ENCODE data around the gene SYT1.

The SYT1 gene

DNA sequence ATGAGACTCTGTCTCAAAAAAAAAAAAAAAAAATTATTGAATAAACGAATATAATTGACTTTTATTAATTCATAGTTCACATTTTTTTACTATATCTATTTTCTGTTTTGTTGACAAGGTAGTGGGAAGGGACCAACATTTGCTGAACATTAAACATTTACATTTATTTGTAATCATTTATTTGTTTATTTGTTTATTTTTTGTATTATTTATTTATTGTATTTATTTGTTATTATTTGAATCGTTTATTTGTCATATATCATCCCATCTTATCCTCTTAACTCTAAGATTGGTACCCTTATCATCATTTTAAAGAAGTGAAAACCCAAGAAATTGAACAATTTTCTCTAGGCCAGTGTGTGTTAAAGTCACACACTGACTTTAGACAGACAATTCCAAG lies 101.5 kb downstream of the SYT1 start:
- H3K4me3 ChIP-seq (ENCODE audit: low read depth, low read length): no peak overlapping the region
- TF ChIP-seq, protein P1, sequence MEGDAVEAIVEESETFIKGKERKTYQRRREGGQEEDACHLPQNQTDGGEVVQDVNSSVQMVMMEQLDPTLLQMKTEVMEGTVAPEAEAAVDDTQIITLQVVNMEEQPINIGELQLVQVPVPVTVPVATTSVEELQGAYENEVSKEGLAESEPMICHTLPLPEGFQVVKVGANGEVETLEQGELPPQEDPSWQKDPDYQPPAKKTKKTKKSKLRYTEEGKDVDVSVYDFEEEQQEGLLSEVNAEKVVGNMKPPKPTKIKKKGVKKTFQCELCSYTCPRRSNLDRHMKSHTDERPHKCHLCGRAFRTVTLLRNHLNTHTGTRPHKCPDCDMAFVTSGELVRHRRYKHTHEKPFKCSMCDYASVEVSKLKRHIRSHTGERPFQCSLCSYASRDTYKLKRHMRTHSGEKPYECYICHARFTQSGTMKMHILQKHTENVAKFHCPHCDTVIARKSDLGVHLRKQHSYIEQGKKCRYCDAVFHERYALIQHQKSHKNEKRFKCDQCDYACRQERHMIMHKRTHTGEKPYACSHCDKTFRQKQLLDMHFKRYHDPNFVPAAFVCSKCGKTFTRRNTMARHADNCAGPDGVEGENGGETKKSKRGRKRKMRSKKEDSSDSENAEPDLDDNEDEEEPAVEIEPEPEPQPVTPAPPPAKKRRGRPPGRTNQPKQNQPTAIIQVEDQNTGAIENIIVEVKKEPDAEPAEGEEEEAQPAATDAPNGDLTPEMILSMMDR (IDR thresholded peaks at IDR 0.05; ENCODE audit: borderline replicate concordance, insufficient read depth, low read depth, low read length): no peak

DNA sequence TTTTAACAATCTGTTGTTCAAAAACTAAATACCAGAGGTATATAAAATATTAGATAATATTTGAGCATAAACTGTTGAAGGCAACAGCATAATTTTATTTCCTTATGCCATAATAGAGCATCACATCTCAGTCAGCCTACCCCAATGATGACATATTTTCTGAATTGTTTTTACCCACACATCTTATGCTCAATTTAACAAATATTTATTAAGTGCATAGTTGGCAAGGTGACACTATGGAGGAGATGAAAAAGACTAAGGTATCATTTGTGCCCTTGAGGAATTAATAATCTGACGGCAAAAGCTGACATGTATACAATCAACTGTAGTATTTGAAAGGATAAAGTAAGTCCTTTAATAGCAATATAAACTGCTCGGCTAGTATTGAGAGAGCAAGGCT lies 102.4 kb downstream of the SYT1 start:
- TF ChIP-seq, protein P1 (IDR thresholded peaks at IDR 0.05; ENCODE audit: borderline replicate concordance, insufficient read depth, low read depth, low read length): no peak
- no peak overlapping the region for H3K4me3 ChIP-seq (ENCODE audit: low read depth, low read length)

DNA sequence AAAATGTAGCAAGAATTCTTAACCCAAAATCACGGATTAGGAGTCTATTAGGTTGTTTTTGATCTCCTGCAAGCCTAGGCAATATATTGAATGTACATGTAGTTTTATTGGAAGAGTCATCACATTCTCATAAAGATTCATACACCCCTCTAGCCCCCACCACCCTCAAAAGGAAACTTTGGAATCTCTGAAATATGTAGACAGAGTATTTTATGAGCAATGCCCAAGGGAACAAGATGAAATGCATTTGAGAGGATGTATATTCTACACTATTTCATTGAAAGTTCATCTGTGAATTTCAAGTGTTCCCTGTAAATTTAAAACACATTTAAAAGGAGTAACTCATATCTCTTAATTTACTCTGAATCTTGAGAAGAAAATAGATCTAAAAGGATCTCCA lies 103.7 kb downstream of the SYT1 start:
- TF ChIP-seq, protein P1 (IDR thresholded peaks at IDR 0.05; ENCODE audit: borderline replicate concordance, insufficient read depth, low read depth, low read length): no peak
- H3K4me3 ChIP-seq (ENCODE audit: low read depth, low read length): no peak overlapping the region

DNA sequence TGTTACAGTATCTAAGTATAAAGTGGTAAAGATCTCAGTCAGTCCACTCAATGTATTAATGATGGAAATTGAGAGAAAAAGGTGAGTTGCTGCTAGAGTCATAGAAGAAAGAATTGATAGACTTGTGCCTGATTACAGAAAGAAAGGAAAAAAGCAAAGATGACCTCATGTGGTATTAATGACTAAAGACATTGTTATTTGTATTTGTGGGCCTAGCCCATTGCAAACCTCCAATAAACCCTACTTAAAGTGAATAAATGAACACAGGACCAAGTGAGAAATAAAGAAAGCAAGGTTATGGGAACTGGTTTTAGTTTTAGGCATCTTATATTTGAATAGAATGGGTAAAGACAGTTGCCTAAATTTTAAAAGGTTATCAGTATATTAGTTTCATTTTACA lies 105.5 kb downstream of the SYT1 start:
- no peak overlapping the region for H3K4me3 ChIP-seq (ENCODE audit: low read depth, low read length)
- TF ChIP-seq, protein P1 (IDR thresholded peaks at IDR 0.05; ENCODE audit: borderline replicate concordance, insufficient read depth, low read depth, low read length): no peak

DNA sequence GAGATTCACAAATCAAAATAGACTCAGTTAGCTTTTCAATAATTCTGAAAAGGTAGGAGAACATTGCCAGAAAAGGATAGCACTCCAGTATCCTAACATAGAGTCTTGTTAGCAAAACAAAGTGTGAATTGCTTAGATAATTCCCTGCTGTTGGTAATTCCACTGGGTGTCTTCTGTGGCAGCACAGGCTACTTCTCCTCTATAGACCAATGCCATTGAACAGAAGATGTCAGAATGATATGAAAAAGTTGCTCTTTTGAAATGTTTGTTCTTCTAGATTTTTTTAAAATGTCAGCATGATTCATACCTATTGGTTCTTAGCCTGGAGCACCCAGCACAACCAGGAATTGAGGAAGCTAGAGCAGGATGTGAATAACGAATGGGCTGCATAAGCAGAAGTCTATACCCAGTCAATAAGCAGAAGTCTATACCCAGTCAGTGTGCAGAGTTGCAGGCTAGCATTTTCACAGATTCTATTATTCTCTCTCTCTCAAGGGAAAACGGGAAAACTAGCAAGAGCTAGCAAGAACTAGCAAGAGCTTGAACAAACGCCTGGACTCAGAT lies 112.8 kb downstream of the SYT1 start:
- H3K4me3 ChIP-seq (ENCODE audit: low read depth, low read length): no peak overlapping the region
- TF ChIP-seq, protein P1 (IDR thresholded peaks at IDR 0.05; ENCODE audit: borderline replicate concordance, insufficient read depth, low read depth, low read length): no peak

DNA sequence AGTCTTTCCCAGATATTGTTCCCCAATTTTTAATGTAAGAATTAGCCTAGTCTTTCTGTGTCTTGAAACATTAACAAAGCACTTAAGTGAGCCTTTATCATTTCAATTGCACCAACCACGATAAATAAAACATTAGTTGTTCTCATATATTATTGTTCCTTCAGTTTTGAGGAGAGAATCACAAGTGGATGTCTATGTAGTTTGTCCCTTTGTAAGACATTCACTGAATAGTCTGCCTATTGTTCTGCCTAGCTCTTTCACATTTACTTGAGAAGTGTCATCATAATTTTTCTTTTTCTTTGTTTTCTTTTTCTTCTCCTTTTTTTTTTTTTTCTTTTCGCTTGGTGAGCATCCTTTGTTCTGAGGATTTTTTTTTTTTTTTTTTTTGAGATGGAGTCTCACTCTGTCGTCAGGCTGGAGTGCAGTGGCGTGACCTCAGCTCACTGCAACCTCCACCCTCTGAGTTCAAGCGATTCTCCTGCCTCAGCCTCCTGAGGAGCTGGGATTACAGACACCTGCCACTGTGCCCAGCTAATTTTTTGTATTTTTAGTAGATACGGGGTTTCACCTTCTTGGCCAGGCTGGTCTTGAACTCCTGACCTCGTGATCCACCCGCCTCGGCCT lies 129.7 kb downstream of the SYT1 start:
- TF ChIP-seq, protein P1 (IDR thresholded peaks at IDR 0.05; ENCODE audit: borderline replicate concordance, insufficient read depth, low read depth, low read length): no peak
- H3K4me3 ChIP-seq (ENCODE audit: low read depth, low read length): no peak overlapping the region

DNA sequence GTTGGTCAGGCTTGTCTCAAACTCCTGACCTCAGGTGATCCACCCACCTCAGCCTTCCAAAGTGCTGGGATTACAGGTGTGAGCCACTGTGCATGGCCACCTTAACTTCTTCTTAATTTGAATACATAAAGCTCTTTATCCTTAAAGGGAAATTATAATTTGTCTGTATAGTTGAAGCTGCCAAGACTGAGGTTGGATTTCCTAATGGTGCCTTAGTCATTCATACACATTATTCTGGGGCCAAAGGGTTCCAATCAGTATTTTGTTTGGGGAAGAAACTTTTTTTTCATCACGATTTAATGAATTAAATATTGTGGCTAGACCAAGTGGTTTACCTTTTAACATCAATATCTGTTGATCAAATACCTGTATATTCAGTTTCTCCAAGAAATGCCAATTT lies 135.9 kb downstream of the SYT1 start:
- TF ChIP-seq, protein P1 (IDR thresholded peaks at IDR 0.05; ENCODE audit: borderline replicate concordance, insufficient read depth, low read depth, low read length): no peak

More for the DNA sequence above, 135.9 kb downstream of the SYT1 start:
- H3K4me3 ChIP-seq (ENCODE audit: low read depth, low read length): no peak overlapping the region
